HepG2 (cell line): ENCODE results near the gene STRA6. TPM values are rescaled to one million over a fixed set of nuclear protein-coding genes. Genes with fewer than 3 reads are reported as not detected.

ENCODE experiments used
- ATAC-seq: fragments of 200-7000 bp; cut with Tn5 transposase; 3 replicates; pipeline ENCODE4 v1.9.1; 2020; ENCODE audit warnings: mild to moderate bottlenecking, moderate library complexity
- BruUV-seq: library from RNA; stranded (reverse); fragments of 400-500 nt; replicated peaks from 2 replicates; lab custom pipeline; 2021; lab: Mats Ljungman, UMichigan
- CTCF ChIA-PET: fragments of 300-600 bp; formaldehyde crosslinking; extraction: SDS; loops from one replicate; lab custom pipeline; 2021; ENCODE audit warnings: low total read pairs, inconsistent platforms, low intra/inter-chr PET ratio; lab: Yijun Ruan, JAX
- POLR2A ChIA-PET: fragments of 350-600 bp; sonication (Branson Sonifier 250); formaldehyde crosslinking; loops from one replicate; lab custom pipeline; 2020; ENCODE audit warnings: antibody characterized with exemption, inconsistent platforms; lab: Yijun Ruan, JAX
- DNase-seq: peaks from one replicate; pipeline ENCODE4 v3.0.0-alpha.2; 2015; ENCODE audit warnings: low spot score
- FAIRE-seq: peaks from 3 replicates; lab custom pipeline; 2011; peaks lifted over from hg19 to GRCh38; lab: Jason Lieb, UNC
- H2AFZ ChIP-seq: one replicate; pipeline ENCODE4 v1.6.1; 2011; ENCODE audit warnings: low read length, inconsistent platforms
- H3K27ac ChIP-seq: fragments of 300-600 bp; 3 replicates; pipeline ENCODE4 v1.8.0; 2011; ENCODE audit warnings: mixed run types, mild to moderate bottlenecking, mixed read lengths, low read length, inconsistent platforms; ENCODE audit not compliant: insufficient read depth; ENCODE audit errors: extremely low read length
- H3K27me3 ChIP-seq, 2 experiments: fragments of 200-600 bp in 1 of 2; 2 replicates in 1 of 2; 3 replicates in 1 of 2; pipeline versions ENCODE4 v1.6.0 to v1.8.0; 2011; ENCODE audit warnings: low read length in 2 of 2, mild to moderate bottlenecking in 2 of 2, moderate library complexity in 2 of 2, inconsistent platforms in 1 of 2; ENCODE audit not compliant: insufficient read depth in 2 of 2, control insufficient read depth in 1 of 2
- H3K36me3 ChIP-seq, 2 experiments: fragments of 200-600 bp in 1 of 2; replicated peaks in 1 of 2; 2 replicates in 1 of 2; 3 replicates in 1 of 2; pipeline versions ENCODE4 v1.5.1 to v1.8.0; 2011; ENCODE audit warnings: low read length in 2 of 2, inconsistent platforms in 1 of 2; ENCODE audit not compliant: insufficient read depth in 2 of 2, control insufficient read depth in 1 of 2
- H3K4me1 ChIP-seq: 2 replicates; pipeline ENCODE4 v1.5.1; 2012; ENCODE audit warnings: low read length, inconsistent platforms; ENCODE audit not compliant: insufficient read depth
- H3K4me2 ChIP-seq: 2 replicates; pipeline ENCODE4 v1.6.0; 2011; ENCODE audit warnings: low read depth, low read length, inconsistent platforms
- H3K4me3 ChIP-seq, 3 experiments: fragments of 200-600 bp in 1 of 3; sonication (generic), shearing (Covaris generic) in 1 of 3; replicated peaks in 1 of 3; 2 replicates each; pipeline ENCODE4 v1.5.1; 2011 to 2016; ENCODE audit warnings: low read length in 3 of 3, inconsistent platforms in 2 of 3, low read depth in 2 of 3, mild to moderate bottlenecking in 2 of 3, control low read depth in 1 of 3, mixed read lengths in 1 of 3; ENCODE audit not compliant: insufficient read depth in 1 of 3
- H3K79me2 ChIP-seq: one replicate; pipeline ENCODE4 v1.6.1; 2011; ENCODE audit warnings: low read length, inconsistent platforms; ENCODE audit not compliant: insufficient read depth
- H3K9ac ChIP-seq: 2 replicates; pipeline ENCODE4 v1.6.0; 2011; ENCODE audit warnings: mild to moderate bottlenecking, low read depth, low read length, inconsistent platforms; ENCODE audit not compliant: insufficient read depth
- H3K9me3 ChIP-seq: 2 replicates; pipeline ENCODE4 v1.5.1; 2012; ENCODE audit warnings: mild to moderate bottlenecking, low read length
- H4K20me1 ChIP-seq: 2 replicates; pipeline ENCODE4 v1.6.0; 2011; ENCODE audit warnings: inconsistent platforms, mild to moderate bottlenecking, low read length, moderate library complexity; ENCODE audit not compliant: insufficient read depth
- ARID3A ChIP-seq: IDR thresholded peaks from 2 replicates; pipeline ENCODE4 v1.6.1; 2012; ENCODE audit warnings: low read depth, low read length, improper control_type of control experiment
- CCAR2 ChIP-seq: fragments of 200-400 bp; formaldehyde crosslinking; optimal IDR thresholded peaks from 2 replicates; pipeline ENCODE3; 2018; ENCODE audit warnings: low read depth, mild to moderate bottlenecking, low read length, moderate library complexity
- CTCF ChIP-seq: sonication (generic); formaldehyde crosslinking; IDR thresholded peaks from 2 replicates; pipeline ENCODE4 v1.5.0; 2020; ENCODE audit warnings: mild to moderate bottlenecking, missing genetic modification reagents, moderate library complexity
- JDP2 ChIP-seq: sonication (generic); formaldehyde crosslinking; IDR thresholded peaks from 2 replicates; pipeline ENCODE4 v1.8.1; 2022; ENCODE audit warnings: missing genetic modification reagents, borderline replicate concordance
- PITX1 ChIP-seq: sonication (generic); formaldehyde crosslinking; IDR thresholded peaks from 2 replicates; pipeline ENCODE4 v1.5.1; 2020; ENCODE audit warnings: mild to moderate bottlenecking, missing genetic modification reagents
- PRMT3 ChIP-seq: sonication (generic); formaldehyde crosslinking; IDR thresholded peaks from 2 replicates; pipeline ENCODE4 v1.8.1; 2022; ENCODE audit warnings: low read depth, mild to moderate bottlenecking, moderate library complexity, missing genetic modification reagents, borderline replicate concordance
- RCOR2 ChIP-seq: IDR thresholded peaks from 2 replicates; pipeline ENCODE4 v1.6.1; 2016; ENCODE audit warnings: missing biosample characterization, missing genetic modification reagents
- RELA ChIP-seq: sonication (generic); formaldehyde crosslinking; IDR thresholded peaks from 2 replicates; pipeline ENCODE4 v1.4.0; 2020; ENCODE audit warnings: missing genetic modification reagents
- SIN3B ChIP-seq: fragments of 150-350 bp; IDR thresholded peaks from 2 replicates; pipeline ENCODE4 v1.6.1; 2014; ENCODE audit warnings: low read length
- ZBTB8A ChIP-seq: sonication (generic); formaldehyde crosslinking; IDR thresholded peaks from 2 replicates; pipeline ENCODE4 v1.4.0; 2020; ENCODE audit warnings: mild to moderate bottlenecking, low read depth, missing genetic modification reagents, borderline replicate concordance
- ZFP1 ChIP-seq: IDR thresholded peaks from 2 replicates; pipeline ENCODE4 v1.6.1; 2016
- ZNF510 ChIP-seq: sonication (generic); formaldehyde crosslinking; IDR thresholded peaks from 2 replicates; pipeline ENCODE4 v1.4.0; 2020; ENCODE audit warnings: low read depth, mild to moderate bottlenecking, missing genetic modification reagents
- ZNF761 ChIP-seq: sonication (generic); formaldehyde crosslinking; conservative IDR thresholded peaks from 2 replicates; pipeline ENCODE4 v1.4.0; 2020; ENCODE audit warnings: mild to moderate bottlenecking, missing genetic modification reagents
- ZNF883 ChIP-seq: sonication (generic); formaldehyde crosslinking; IDR thresholded peaks from 2 replicates; pipeline ENCODE4 v1.5.1; 2020; ENCODE audit warnings: mild to moderate bottlenecking, missing genetic modification reagents; ENCODE audit errors: not compliant biosample characterization
- WGBS: methylation state at CpG from one replicate; pipeline ENCODE4 v1.1.6; 2017; ENCODE audit warnings: low lambda C conversion rate; 5-methylcytosine and 5-hydroxymethylcytosine counted together
- in situ Hi-C: cut with HindIII; loops from 2 replicates; pipeline ENCODE4 v1.10.0; 2017; ENCODE audit warnings: low pct_unique_long_range_greater_than_20kb; ENCODE audit not compliant: extremely low pct_ligation_motif_present
- intact Hi-C: fragments of 100-400 bp; cut with micrococcal nuclease; formaldehyde crosslinking; loops from one replicate; pipeline ENCODE4 v1.10.0; 2022; ENCODE audit not compliant: unreplicated experiment
- polyA plus RNA-seq, 8 experiments: library from polyadenylated mRNA; depleted of rRNA in 3 of 8; stranded (reverse) in 7 of 8; unstranded in 1 of 8; fragments of >200 nt; fragmentation: Illumina TruSeq in 4 of 8; extraction: Trizol in 4 of 8; gene quantifications; 2 replicates each; pipeline versions ENCODE4 v1.2.1 to v1.2.3, GENCODE V29; 2011 to 2016; ENCODE audit warnings: low read depth in 4 of 8, missing spikeins in 1 of 8, mixed read lengths in 1 of 8; ENCODE audit not compliant: insufficient read depth in 1 of 8
- total RNA-seq, 5 experiments: library from RNA; depleted of rRNA; stranded (reverse); fragments of >200 nt; fragmentation: Illumina TruSeq; extraction: Trizol; gene quantifications; 2 replicates each; pipeline ENCODE4 v1.2.3, GENCODE V29; 2016; ENCODE audit warnings: low read depth in 1 of 5
- TF ChIP-seq, protein P1 (sequence below): sonication (generic); formaldehyde crosslinking; IDR thresholded peaks from 2 replicates; pipeline ENCODE4 v1.4.0; 2020; ENCODE audit warnings: mild to moderate bottlenecking, missing genetic modification reagents

STRA6 gene
- total and polyA plus RNA-seq, 2 of the 13 experiments (the other 11 are each of a cell fraction or from before 2014, with no cell fraction given): 1.6 to 2.1 TPM

- DNase-seq (no peak), ATAC-seq (no peak), FAIRE-seq (no peak)
- Histone ChIP-seq H3K4me3 (no peak overlapping the region), H3K4me1 (no peaks in the 10 kb centered on the region), H3K9ac (no peak overlapping the region), H4K20me1 (no peaks in the 10 kb centered on the region), H3K27ac (no peak overlapping the region), H2AFZ (no peak overlapping the region), H3K79me2 (no peaks in the 10 kb centered on the region), H3K36me3 (no peaks in the 10 kb centered on the region), H3K27me3 (peaks cover 2 to 39% of the 10 kb centered on the region in 2 experiments; a peak in 3 of 5 replicates), H3K9me3 (no peaks in the 10 kb centered on the region), H3K4me2 (no peak overlapping the region)
- ChIA-PET POLR2A (no interaction called here), CTCF (no interaction called here)
- TF ChIP-seq ARID3A: no peak
- TF ChIP-seq ZNF510 (CRISPR knock-in tag): no peak
- no peak for TF ChIP-seq CTCF (CRISPR knock-in tag)
- no peak for TF ChIP-seq ZBTB8A (CRISPR knock-in tag)
- TF ChIP-seq CCAR2: no peak
- TF ChIP-seq ZNF761 (CRISPR knock-in tag): no peak
- TF ChIP-seq PRMT3 (CRISPR knock-in tag): no peak
- TF ChIP-seq PITX1: no peak
- no peak for TF ChIP-seq JDP2 (CRISPR knock-in tag)
- TF ChIP-seq, protein P1, sequence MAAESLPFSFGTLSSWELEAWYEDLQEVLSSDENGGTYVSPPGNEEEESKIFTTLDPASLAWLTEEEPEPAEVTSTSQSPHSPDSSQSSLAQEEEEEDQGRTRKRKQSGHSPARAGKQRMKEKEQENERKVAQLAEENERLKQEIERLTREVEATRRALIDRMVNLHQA: no peak
- TF ChIP-seq RELA (CRISPR knock-in tag): no peak
- TF ChIP-seq RCOR2 (CRISPR knock-in tag): no peak
- no peak for TF ChIP-seq ZNF883 (CRISPR knock-in tag)
- no peak for TF ChIP-seq ZFP1
- TF ChIP-seq SIN3B: no peak
- BruUV-seq: no TSS peak
- in situ Hi-C loops (no loop called here), intact Hi-C loops (no loop called here)
- 0% methylated on average over 1 of the region's 6 CpGs for WGBS
These were observed 49.7 kb upstream of the STRA6 start for GRCh38 chr15:74252291-74252690.
